Lower leg skin (tissue), 3 donors: ENCODE results near the gene CSTB.

ENCODE experiments used
- POLR2A ChIP-seq, 2 donors: fragments of 450-650 bp; IDR thresholded peaks; one replicate each; pipeline ENCODE4 v1.6.1; 2016 to 2017; ENCODE audit warnings: antibody characterized with exemption in 2 of 2, mild to moderate bottlenecking in 1 of 2, moderate library complexity in 1 of 2
- TF ChIP-seq, protein P1 (sequence below), 3 donors: fragments of 450-650 bp; IDR thresholded peaks; one replicate each; pipeline ENCODE4 v1.5.1; 2016; ENCODE audit warnings: antibody characterized with exemption in 3 of 3, mild to moderate bottlenecking in 3 of 3, moderate library complexity in 2 of 3

DNA sequence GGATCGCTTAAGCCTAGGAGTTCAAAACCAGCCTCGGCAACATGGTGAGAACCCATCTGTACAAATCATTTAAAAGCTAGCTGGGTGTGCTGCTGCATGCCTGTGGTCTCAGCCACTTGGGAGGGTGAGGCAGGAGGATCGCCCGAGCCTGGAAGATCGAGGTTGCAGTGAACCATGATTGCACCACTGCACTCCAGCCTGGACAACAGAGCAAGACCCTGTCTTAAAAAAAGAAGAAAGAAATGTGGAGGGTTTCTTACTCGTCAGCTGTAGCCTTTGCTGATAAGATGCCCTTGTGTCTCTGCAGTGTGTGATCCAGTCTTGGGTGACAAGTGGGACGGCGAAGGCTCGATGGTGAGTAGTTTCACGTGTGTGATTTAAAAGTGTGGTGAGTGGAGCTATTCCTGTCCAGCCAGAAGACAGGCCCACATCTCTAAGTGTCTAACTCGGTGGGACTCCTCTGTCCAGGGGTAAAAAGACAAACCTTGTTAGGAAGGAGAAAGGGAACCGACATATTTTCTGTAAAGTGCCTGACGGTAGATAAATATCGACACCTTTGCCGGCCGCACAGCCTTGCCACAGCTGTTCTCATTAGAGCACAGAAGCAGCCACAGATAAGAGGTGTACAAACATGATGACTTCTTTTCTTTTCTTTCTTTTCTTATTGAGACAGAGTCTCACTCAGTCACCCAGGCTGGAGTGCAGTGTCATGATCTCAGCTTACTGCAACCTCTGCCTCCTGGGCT is 30.2 kb downstream of the CSTB start:
- TF ChIP-seq, protein P1, sequence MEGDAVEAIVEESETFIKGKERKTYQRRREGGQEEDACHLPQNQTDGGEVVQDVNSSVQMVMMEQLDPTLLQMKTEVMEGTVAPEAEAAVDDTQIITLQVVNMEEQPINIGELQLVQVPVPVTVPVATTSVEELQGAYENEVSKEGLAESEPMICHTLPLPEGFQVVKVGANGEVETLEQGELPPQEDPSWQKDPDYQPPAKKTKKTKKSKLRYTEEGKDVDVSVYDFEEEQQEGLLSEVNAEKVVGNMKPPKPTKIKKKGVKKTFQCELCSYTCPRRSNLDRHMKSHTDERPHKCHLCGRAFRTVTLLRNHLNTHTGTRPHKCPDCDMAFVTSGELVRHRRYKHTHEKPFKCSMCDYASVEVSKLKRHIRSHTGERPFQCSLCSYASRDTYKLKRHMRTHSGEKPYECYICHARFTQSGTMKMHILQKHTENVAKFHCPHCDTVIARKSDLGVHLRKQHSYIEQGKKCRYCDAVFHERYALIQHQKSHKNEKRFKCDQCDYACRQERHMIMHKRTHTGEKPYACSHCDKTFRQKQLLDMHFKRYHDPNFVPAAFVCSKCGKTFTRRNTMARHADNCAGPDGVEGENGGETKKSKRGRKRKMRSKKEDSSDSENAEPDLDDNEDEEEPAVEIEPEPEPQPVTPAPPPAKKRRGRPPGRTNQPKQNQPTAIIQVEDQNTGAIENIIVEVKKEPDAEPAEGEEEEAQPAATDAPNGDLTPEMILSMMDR (IDR thresholded peaks at IDR 0.05), result no peak
- no peak for TF ChIP-seq POLR2A (IDR thresholded peaks at IDR 0.05)
